HEK293 (cell line): Measurements from ENCODE around the gene FASTK.
A peak's percentile ranks its signal among the peaks of the same experiment; 100 is the strongest.

Experiments used
- KLF17 ChIP-seq: fragments of 450-650 bp; formaldehyde crosslinking; IDR thresholded peaks from 2 replicates; pipeline ENCODE4 v1.5.1; 2016; ENCODE audit warnings: missing biosample characterization, missing genetic modification characterization
- KLF8 ChIP-seq: fragments of 450-650 bp; formaldehyde crosslinking; IDR thresholded peaks from 2 replicates; pipeline ENCODE4 v1.5.1; 2016; ENCODE audit warnings: missing biosample characterization, missing genetic modification characterization
- MZF1 ChIP-seq: fragments of 450-650 bp; formaldehyde crosslinking; IDR thresholded peaks from 2 replicates; pipeline ENCODE4 v1.5.1; 2017; ENCODE audit warnings: missing biosample characterization, missing genetic modification characterization, borderline replicate concordance
- OSR2 ChIP-seq: fragments of 450-650 bp; formaldehyde crosslinking; IDR thresholded peaks from 2 replicates; pipeline ENCODE4 v1.5.1; 2016; ENCODE audit warnings: missing biosample characterization, missing genetic modification characterization
- PRDM1 ChIP-seq: fragments of 450-650 bp; formaldehyde crosslinking; IDR thresholded peaks from 2 replicates; pipeline ENCODE4; 2016; ENCODE audit warnings: missing biosample characterization, missing genetic modification characterization
- SP7 ChIP-seq: fragments of 450-650 bp; formaldehyde crosslinking; IDR thresholded peaks from 2 replicates; pipeline ENCODE4 v1.5.1; 2016; ENCODE audit warnings: missing biosample characterization, missing genetic modification characterization
- ZBTB44 ChIP-seq: fragments of 450-650 bp; IDR thresholded peaks from 2 replicates; pipeline ENCODE4 v1.5.1; 2018; ENCODE audit warnings: missing biosample characterization, mild to moderate bottlenecking, missing genetic modification characterization
- ZBTB6 ChIP-seq: fragments of 450-650 bp; formaldehyde crosslinking; IDR thresholded peaks from 2 replicates; pipeline ENCODE4 v1.5.1; 2017; ENCODE audit warnings: missing biosample characterization, missing genetic modification characterization
- ZBTB7A ChIP-seq: fragments of 450-650 bp; formaldehyde crosslinking; IDR thresholded peaks from 2 replicates; pipeline ENCODE4 v1.5.1; 2016; ENCODE audit warnings: low read depth, missing biosample characterization, missing genetic modification characterization
- ZFHX2 ChIP-seq: fragments of 450-650 bp; formaldehyde crosslinking; conservative IDR thresholded peaks from 2 replicates; pipeline ENCODE4 v1.5.1; 2016; ENCODE audit warnings: missing biosample characterization, missing genetic modification characterization
- ZFP69B ChIP-seq: fragments of 450-650 bp; formaldehyde crosslinking; IDR thresholded peaks from 2 replicates; pipeline ENCODE4 v1.5.1; 2016; ENCODE audit warnings: missing biosample characterization, missing genetic modification characterization
- ZNF133 ChIP-seq: fragments of 450-650 bp; formaldehyde crosslinking; IDR thresholded peaks from 2 replicates; pipeline ENCODE4 v1.5.1; 2016; ENCODE audit warnings: missing biosample characterization, missing genetic modification characterization
- ZNF155 ChIP-seq: fragments of 450-650 bp; formaldehyde crosslinking; IDR thresholded peaks from 2 replicates; pipeline ENCODE4 v1.5.1; 2016; ENCODE audit warnings: missing biosample characterization, missing genetic modification characterization
- ZNF221 ChIP-seq: fragments of 450-650 bp; formaldehyde crosslinking; IDR thresholded peaks from 2 replicates; pipeline ENCODE4 v1.5.1; 2017; ENCODE audit warnings: missing biosample characterization, missing genetic modification characterization, borderline replicate concordance
- ZNF223 ChIP-seq: fragments of 450-650 bp; formaldehyde crosslinking; IDR thresholded peaks from 2 replicates; pipeline ENCODE4 v1.5.1; 2016; ENCODE audit warnings: missing biosample characterization, missing genetic modification characterization
- ZNF48 ChIP-seq: fragments of 450-650 bp; formaldehyde crosslinking; IDR thresholded peaks from 2 replicates; pipeline ENCODE4 v1.5.1; 2016; ENCODE audit warnings: missing biosample characterization, missing genetic modification characterization
- ZNF530 ChIP-seq: fragments of 450-650 bp; formaldehyde crosslinking; IDR thresholded peaks from 2 replicates; pipeline ENCODE4 v1.5.1; 2016; ENCODE audit warnings: low read depth, missing biosample characterization, missing genetic modification characterization
- ZNF548 ChIP-seq: fragments of 450-650 bp; formaldehyde crosslinking; IDR thresholded peaks from 2 replicates; pipeline ENCODE4 v1.5.1; 2016; ENCODE audit warnings: missing biosample characterization, missing genetic modification characterization
- ZNF639 ChIP-seq: fragments of 450-650 bp; formaldehyde crosslinking; IDR thresholded peaks from 2 replicates; pipeline ENCODE4 v1.5.1; 2016; ENCODE audit warnings: missing biosample characterization, missing genetic modification characterization
- ZNF670 ChIP-seq: fragments of 450-650 bp; formaldehyde crosslinking; IDR thresholded peaks from 2 replicates; pipeline ENCODE4 v1.5.1; 2016; ENCODE audit warnings: missing biosample characterization, missing genetic modification characterization, low read depth
- ZNF692 ChIP-seq: fragments of 450-650 bp; formaldehyde crosslinking; IDR thresholded peaks from 2 replicates; pipeline ENCODE4 v1.5.1; 2016; ENCODE audit warnings: missing biosample characterization, missing genetic modification characterization
- ZNF701 ChIP-seq: fragments of 450-650 bp; formaldehyde crosslinking; IDR thresholded peaks from 2 replicates; pipeline ENCODE4 v1.5.1; 2016; ENCODE audit warnings: missing biosample characterization, missing genetic modification characterization
- ZNF837 ChIP-seq: fragments of 450-650 bp; formaldehyde crosslinking; IDR thresholded peaks from 2 replicates; pipeline ENCODE4 v1.5.1; 2016; ENCODE audit warnings: missing biosample characterization, missing genetic modification characterization
- ZSCAN30 ChIP-seq: fragments of 450-650 bp; IDR thresholded peaks from 2 replicates; pipeline ENCODE4 v1.5.1; 2018; ENCODE audit warnings: missing biosample characterization, mild to moderate bottlenecking, missing genetic modification characterization, moderate library complexity
- TF ChIP-seq, protein P1 (sequence below): fragments of 450-650 bp; formaldehyde crosslinking; conservative IDR thresholded peaks from 2 replicates; pipeline ENCODE4 v1.5.1; 2016; ENCODE audit warnings: low read depth, missing biosample characterization, missing genetic modification characterization
- TF ChIP-seq, protein P2 (sequence below): fragments of 450-650 bp; formaldehyde crosslinking; IDR thresholded peaks from 2 replicates; pipeline ENCODE4 v1.5.1; 2017; ENCODE audit warnings: missing biosample characterization, missing genetic modification characterization

The FASTK gene

GRCh38 chr7:151057989-151058780 is 22.4 kb downstream of the FASTK start (continued):
- peak; percentile 70; the same call in 1 of the 2 replicates for TF ChIP-seq KLF8
- 0 out of 2 replicates have a peak, but pooled peaks have one; percentile 23 for TF ChIP-seq ZFHX2 (tag by site-specific recombination)
- TF ChIP-seq ZNF837 (tag by site-specific recombination), result no peak
- no peak for TF ChIP-seq ZNF155 (tag by site-specific recombination)
- TF ChIP-seq, protein P1, sequence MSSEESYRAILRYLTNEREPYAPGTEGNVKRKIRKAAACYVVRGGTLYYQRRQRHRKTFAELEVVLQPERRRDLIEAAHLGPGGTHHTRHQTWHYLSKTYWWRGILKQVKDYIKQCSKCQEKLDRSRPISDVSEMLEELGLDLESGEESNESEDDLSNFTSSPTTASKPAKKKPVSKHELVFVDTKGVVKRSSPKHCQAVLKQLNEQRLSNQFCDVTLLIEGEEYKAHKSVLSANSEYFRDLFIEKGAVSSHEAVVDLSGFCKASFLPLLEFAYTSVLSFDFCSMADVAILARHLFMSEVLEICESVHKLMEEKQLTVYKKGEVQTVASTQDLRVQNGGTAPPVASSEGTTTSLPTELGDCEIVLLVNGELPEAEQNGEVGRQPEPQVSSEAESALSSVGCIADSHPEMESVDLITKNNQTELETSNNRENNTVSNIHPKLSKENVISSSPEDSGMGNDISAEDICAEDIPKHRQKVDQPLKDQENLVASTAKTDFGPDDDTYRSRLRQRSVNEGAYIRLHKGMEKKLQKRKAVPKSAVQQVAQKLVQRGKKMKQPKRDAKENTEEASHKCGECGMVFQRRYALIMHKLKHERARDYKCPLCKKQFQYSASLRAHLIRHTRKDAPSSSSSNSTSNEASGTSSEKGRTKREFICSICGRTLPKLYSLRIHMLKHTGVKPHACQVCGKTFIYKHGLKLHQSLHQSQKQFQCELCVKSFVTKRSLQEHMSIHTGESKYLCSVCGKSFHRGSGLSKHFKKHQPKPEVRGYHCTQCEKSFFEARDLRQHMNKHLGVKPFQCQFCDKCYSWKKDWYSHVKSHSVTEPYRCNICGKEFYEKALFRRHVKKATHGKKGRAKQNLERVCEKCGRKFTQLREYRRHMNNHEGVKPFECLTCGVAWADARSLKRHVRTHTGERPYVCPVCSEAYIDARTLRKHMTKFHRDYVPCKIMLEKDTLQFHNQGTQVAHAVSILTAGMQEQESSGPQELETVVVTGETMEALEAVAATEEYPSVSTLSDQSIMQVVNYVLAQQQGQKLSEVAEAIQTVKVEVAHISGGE, result peak; percentile 74
- TF ChIP-seq ZNF670 (tag by site-specific recombination), result no peak
- no peak for TF ChIP-seq ZNF48
- TF ChIP-seq, protein P2, sequence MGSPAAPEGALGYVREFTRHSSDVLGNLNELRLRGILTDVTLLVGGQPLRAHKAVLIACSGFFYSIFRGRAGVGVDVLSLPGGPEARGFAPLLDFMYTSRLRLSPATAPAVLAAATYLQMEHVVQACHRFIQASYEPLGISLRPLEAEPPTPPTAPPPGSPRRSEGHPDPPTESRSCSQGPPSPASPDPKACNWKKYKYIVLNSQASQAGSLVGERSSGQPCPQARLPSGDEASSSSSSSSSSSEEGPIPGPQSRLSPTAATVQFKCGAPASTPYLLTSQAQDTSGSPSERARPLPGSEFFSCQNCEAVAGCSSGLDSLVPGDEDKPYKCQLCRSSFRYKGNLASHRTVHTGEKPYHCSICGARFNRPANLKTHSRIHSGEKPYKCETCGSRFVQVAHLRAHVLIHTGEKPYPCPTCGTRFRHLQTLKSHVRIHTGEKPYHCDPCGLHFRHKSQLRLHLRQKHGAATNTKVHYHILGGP, result no peak
- no peak for TF ChIP-seq ZSCAN30
- TF ChIP-seq OSR2 (tag by site-specific recombination), result no peak
- peak; percentile 67 for TF ChIP-seq SP7
- TF ChIP-seq ZBTB6 (tag by site-specific recombination), result peak; percentile 49; the same call in 1 of the 2 replicates
- no peak for TF ChIP-seq ZNF548 (tag by site-specific recombination)
- peak; percentile 50; the same call in 1 of the 2 replicates for TF ChIP-seq ZNF639 (tag by site-specific recombination)
- peak; percentile 13; the same call in 1 of the 2 replicates for TF ChIP-seq ZFP69B
- no peak for TF ChIP-seq ZNF221
- no peak for TF ChIP-seq ZNF133 (tag by site-specific recombination)
- no peak for TF ChIP-seq ZBTB44
- no peak for TF ChIP-seq ZNF223 (tag by site-specific recombination)
- peak; percentile 63; the same call in 1 of the 2 replicates for TF ChIP-seq ZBTB7A
- TF ChIP-seq PRDM1 (tag by site-specific recombination), result no peak
- peak; percentile 31; the same call in 1 of the 2 replicates for TF ChIP-seq KLF17 (tag by site-specific recombination)
- TF ChIP-seq ZNF701 (tag by site-specific recombination), result no peak
- no peak for TF ChIP-seq MZF1
- no peak for TF ChIP-seq ZNF530 (tag by site-specific recombination)
- TF ChIP-seq ZNF692 (tag by site-specific recombination), result no peak; the same call in 1 of the 2 replicates
